ENCODE data around the gene UBASH3A.

The UBASH3A gene

DNA sequence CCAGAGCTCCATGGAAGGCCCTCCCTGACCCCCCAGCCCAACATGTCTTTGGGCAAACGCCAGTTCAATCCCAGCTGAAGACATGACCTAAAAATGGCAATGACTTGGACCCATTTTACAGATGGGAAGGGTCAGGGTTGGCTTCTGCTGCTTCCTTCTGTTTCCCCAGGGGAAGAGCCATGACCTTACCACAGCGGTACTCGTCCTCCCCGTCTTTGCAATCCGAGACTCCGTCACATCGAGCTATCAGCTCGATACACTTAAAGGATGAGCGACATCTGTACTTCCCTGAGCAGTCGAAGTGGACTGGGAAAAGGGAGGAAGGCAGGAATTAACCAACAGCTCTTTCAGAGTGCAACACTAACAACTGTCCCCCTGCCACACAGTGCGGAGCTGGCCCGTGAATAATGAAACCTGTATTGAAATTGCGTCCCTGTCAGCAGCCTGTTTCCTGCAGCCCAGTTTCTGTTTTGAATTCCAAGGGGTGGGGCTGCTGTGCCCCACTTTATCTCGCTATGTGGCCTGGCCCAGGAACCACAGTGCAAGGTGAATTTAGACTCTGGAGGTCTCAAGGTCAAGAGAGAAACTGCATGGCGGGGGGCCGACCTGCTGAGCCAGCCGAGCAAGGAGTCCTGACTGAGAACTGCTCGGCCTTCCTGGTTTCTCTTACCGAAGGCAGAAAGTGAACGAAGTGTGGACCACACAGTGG, 14.8 kb upstream of the UBASH3A start:
- DNase-seq (ENCODE audit: low read depth in 2 of 2) = no peak
- no peak overlapping the region for H3K4me3 ChIP-seq (replicated peaks in 1 of 2; ENCODE audit: low read depth in 2 of 2, low read length in 2 of 2)
- TF ChIP-seq, protein P1, sequence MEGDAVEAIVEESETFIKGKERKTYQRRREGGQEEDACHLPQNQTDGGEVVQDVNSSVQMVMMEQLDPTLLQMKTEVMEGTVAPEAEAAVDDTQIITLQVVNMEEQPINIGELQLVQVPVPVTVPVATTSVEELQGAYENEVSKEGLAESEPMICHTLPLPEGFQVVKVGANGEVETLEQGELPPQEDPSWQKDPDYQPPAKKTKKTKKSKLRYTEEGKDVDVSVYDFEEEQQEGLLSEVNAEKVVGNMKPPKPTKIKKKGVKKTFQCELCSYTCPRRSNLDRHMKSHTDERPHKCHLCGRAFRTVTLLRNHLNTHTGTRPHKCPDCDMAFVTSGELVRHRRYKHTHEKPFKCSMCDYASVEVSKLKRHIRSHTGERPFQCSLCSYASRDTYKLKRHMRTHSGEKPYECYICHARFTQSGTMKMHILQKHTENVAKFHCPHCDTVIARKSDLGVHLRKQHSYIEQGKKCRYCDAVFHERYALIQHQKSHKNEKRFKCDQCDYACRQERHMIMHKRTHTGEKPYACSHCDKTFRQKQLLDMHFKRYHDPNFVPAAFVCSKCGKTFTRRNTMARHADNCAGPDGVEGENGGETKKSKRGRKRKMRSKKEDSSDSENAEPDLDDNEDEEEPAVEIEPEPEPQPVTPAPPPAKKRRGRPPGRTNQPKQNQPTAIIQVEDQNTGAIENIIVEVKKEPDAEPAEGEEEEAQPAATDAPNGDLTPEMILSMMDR (IDR thresholded peaks at IDR 0.05; ENCODE audit: low read depth, low read length) = no peak

DNA sequence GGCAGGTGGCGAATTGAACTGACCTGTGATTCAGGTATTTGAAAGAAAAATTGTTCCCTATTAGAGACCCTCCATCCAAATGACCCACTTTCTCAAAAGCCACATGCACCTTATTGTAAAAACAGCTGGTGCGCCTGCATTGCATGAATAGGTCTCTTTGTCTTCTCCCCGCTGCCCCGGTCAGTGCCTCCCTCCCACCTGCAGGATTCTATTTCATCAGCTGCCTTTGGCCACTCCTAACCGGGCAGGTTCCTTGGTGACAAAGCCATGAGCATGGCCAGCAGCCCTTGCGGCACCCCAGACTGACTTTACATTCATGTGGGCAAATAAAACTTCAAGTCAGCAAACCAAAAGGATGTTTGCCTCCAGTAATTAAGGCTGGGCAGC, 14.3 kb upstream of the UBASH3A start:
- TF ChIP-seq, protein P1 (IDR thresholded peaks at IDR 0.05; ENCODE audit: low read depth, low read length) = no peak
- H3K4me3 ChIP-seq (replicated peaks in 1 of 2; ENCODE audit: low read depth in 2 of 2, low read length in 2 of 2) = no peak overlapping the region
- no peak for DNase-seq (ENCODE audit: low read depth in 2 of 2)

DNA sequence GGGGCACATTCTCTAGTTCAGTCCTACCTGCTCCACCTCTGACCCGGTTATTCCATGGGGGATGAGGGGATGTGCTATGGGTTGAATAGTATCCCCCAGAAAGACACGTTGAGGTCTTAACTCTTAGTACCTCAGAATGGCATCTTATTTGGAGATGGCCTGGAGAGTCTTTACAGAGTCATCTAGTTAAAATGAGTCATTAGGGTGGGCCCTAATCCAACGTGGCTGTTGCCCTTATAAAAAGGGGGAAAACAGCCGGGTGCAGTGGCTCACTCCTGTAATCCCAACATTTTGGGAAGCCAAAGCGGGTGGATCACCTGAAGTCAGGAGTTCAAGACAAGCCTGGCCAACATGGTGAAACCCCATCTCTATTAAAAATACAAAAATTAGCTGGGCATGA, 13.5 kb upstream of the UBASH3A start:
- no peak overlapping the region for H3K4me3 ChIP-seq (replicated peaks in 1 of 2; ENCODE audit: low read depth in 2 of 2, low read length in 2 of 2)
- DNase-seq (ENCODE audit: low read depth in 2 of 2) = no peak
- TF ChIP-seq, protein P1 (IDR thresholded peaks at IDR 0.05; ENCODE audit: low read depth, low read length) = no peak

DNA sequence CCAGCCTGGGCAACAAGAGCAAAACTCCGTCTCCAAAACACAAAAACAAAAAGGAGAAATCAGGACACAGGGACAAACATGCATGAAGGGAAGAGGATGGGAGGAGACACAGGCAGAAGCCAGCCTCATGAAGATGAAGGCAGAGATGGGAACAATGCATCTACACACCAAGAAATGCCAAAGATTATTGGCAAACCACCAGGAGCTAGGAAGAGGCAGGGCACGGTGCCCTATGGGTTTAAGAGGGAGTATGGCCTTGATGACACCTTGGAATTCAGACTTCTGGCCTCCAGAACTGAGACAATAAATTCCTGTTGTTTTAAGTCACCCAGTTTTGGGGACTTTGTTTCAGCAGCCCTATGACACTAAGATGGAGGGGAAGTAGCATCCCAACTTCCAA, 13.0 kb upstream of the UBASH3A start:
- TF ChIP-seq, protein P1 (IDR thresholded peaks at IDR 0.05; ENCODE audit: low read depth, low read length) = no peak
- no peak for DNase-seq (ENCODE audit: low read depth in 2 of 2)
- H3K4me3 ChIP-seq (replicated peaks in 1 of 2; ENCODE audit: low read depth in 2 of 2, low read length in 2 of 2) = no peak overlapping the region

DNA sequence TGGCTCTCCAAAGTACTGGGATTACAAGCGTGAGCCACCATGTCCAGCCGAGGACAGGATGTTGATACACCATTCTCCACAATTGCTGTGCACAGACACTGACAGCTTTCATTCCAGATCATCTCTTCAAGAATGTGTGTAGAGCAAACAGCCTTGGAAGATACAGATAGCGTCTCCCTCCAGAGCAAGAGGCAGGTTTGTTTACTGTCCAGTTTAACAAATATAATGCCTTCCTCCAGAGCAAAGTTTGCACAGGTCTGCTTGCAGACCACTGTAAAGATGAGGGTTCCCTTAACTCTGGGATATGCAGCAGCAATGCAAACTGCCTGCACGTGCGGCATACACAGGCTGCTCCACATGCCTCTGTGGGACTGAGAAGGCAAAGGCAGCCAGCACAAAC, 12.4 kb upstream of the UBASH3A start:
- H3K4me3 ChIP-seq (replicated peaks in 1 of 2; ENCODE audit: low read depth in 2 of 2, low read length in 2 of 2) = no peak overlapping the region
- no peak for DNase-seq (ENCODE audit: low read depth in 2 of 2)
- TF ChIP-seq, protein P1 (IDR thresholded peaks at IDR 0.05; ENCODE audit: low read depth, low read length) = no peak

DNA sequence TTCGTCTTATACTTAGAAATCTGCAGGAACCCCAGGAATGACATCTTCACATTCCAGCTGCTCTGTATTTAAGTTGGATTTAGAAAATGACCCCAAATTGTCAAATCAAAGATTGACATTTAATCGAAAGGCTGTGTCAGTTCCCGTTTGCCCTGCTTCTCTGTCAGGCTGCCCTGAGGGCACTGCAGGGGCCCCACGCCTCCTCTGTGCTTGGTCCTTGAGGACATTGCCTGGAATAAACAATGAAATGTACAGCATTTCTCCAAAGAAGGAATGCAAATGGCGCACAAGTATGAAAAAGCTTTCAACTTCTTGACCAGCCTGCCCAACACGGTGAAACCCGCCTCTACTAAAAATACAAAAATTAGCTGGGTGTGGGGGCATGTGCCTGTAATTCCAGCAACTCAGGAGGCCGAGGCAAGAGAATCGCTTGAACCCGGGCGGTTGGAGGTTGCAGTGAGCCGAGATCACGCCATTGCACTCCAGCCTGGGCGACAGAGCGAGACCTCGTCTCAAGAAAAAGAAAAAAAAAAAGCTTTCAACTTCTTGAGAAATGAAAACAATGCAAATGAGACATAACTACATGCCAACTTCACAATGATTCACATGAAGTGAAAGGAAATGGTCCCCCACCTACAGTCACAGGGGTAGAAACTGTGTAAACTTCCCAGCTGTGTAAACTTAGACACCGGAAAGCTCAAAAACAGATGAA, 10.8 kb upstream of the UBASH3A start:
- no peak overlapping the region for H3K4me3 ChIP-seq (replicated peaks in 1 of 2; ENCODE audit: low read depth in 2 of 2, low read length in 2 of 2)
- TF ChIP-seq, protein P1 (IDR thresholded peaks at IDR 0.05; ENCODE audit: low read depth, low read length) = no peak

More for the DNA sequence above, 10.8 kb upstream of the UBASH3A start:
- no peak for DNase-seq (ENCODE audit: low read depth in 2 of 2)

All from cardiac fibroblast (primary cell).